PC-3 (cell line): ENCODE results near the gene PCDHGA4.

ENCODE experiments used
- CTCF ChIP-seq: fragments of 300-600 bp; sonication (generic); conservative IDR thresholded peaks from 2 replicates; pipeline ENCODE4 v1.5.1; 2017; ENCODE audit warnings: antibody characterized with exemption, low read depth, mild to moderate bottlenecking, low read length
- EZH2 ChIP-seq: fragments of 300-600 bp; sonication (generic); IDR thresholded peaks from one replicate; pipeline ENCODE4 v1.6.1; 2017; ENCODE audit warnings: antibody characterized with exemption, mild to moderate bottlenecking, low read length; ENCODE audit not compliant: unreplicated experiment
- EZH2phosphoT487 ChIP-seq: fragments of 300-600 bp; sonication (generic); IDR thresholded peaks from 2 replicates; pipeline ENCODE4 v1.6.1; 2018; ENCODE audit warnings: mild to moderate bottlenecking, antibody characterized with exemption, low read length, borderline replicate concordance

GRCh38 chr5:141338538-141339306, 16.1 kb upstream of the PCDHGA4 start, which contains the start of gene PCDHGA2:
- TF ChIP-seq CTCF (0 out of 2 replicates have a peak, but pooled peaks have one; percentile 12), EZH2 (no peak), EZH2phosphoT487 (no peak)
